NOMO-1 (cell line): ENCODE results near the gene JMY.

Experiments
- DNase-seq, 2 experiments: peaks; one replicate each; lab custom pipeline; 2025; ENCODE audit not compliant: unreplicated experiment in 2 of 2; lab: John Stamatoyannopoulos, UW

JMY gene

DNA sequence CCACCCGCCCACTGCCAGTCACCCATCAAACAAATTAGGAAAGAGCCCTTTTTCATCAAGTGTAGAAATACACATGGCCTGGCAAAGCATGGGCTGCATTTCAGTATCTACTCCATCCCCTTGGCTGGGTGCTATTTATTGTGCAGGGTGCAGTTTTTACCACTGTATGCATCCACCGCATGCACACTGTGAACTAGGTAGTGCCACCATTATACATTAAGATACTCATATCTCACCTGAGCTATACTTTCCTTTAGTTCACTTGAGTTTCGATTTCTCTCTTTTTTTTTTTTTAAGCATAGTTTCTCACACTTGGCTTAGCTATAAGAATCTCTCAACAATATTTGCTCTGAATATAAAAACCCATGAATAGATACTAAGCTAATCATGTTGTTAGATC, 49.4 kb downstream of the JMY start:
- no peak for DNase-seq

DNA sequence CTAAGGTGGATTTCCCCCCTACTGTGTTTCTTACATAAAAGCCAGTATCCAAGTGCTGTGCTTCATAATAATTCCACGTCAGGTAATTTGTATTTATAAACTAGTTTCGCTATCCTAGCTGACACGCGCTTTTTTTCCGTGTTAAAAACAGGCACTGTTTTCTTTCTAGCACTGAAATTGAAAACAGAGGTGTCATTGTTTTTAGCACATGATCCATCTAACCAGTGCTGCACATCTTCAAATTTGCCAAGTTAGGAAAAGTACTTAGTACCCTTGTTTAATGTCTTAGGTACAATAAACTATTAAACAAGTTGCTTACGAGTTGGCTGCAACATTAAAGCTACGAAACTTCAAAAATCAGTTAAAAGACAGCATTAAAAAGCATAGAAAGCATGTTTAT, 49.9 kb downstream of the JMY start:
- no peak for DNase-seq

DNA sequence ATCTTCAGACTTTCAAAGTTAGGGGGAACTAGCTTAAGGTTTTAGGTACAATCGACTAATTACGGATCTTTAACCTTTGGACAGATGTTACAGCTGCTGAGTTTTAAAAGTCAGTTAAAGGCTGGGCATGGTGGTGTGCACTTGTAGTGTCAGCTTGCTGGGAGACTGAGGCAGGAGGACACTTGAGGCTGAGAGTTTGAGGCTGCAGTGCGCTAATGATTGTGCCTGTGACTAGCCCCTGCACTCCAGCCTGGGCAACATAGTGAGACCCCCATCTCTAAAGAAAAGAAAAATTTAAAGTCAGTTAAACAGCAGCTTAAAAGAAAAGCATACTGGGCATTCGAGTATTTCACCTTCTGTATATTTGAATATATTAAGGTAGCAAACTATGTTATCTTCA, 51.4 kb downstream of the JMY start:
- DNase-seq, result no peak

DNA sequence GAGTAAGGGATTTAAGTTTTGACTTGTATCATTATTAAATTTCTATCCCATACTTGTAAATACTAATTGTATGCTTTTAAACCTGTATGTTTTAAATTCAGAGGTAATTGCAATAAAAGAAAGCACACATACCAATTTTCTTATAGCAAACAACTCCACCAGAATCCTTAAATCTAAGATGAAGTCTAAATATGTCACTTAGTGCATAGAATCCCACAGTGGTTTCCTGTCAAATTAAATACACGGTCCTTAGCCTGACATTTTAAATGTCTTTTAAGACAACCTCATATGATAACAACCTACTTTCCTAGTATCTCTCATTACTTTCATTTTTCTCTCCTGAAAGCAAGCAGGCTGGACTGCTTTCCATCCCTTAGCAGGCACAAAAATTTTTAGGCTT, 52.0 kb downstream of the JMY start:
- no peak for DNase-seq

DNA sequence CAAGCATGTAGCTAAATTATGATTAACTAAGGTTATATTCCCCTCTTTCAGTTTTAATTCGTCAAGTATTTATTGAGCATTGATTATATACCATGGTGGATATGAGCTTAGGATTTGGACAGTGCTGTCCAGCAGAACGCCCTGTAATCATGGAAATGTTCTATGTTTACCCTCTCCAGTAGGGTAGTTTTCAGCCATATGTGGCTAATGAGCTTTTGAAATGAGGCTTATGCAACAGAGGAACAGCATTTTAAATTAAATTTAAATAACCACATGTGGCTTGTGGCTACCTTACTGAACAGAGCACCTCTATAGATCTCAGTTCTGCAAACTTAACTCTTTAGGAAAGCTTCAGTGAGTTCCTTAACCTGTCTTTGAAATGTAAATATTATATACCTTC, 59.1 kb downstream of the JMY start:
- DNase-seq, result peak; percentile 37 to 89

DNA sequence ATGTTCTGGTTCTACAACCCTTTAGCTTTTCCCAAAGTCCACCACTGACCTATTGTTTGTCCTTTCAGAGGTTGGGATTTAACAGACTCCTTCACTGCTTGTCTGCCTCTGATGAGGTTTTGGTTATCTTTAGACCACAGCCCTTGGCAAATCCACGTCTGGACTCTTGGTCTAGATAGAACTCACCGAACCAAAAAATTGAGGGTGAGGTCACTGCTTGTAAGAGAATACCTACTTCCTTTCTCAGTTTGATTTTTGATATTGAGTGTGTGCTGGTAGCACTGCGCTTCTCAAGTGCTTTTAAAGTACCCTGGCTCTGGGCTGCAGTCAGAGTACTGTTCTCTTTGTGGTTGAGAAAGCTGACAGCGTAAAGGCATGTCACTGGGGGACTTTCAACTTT, 61.7 kb downstream of the JMY start:
- no peak for DNase-seq

DNA sequence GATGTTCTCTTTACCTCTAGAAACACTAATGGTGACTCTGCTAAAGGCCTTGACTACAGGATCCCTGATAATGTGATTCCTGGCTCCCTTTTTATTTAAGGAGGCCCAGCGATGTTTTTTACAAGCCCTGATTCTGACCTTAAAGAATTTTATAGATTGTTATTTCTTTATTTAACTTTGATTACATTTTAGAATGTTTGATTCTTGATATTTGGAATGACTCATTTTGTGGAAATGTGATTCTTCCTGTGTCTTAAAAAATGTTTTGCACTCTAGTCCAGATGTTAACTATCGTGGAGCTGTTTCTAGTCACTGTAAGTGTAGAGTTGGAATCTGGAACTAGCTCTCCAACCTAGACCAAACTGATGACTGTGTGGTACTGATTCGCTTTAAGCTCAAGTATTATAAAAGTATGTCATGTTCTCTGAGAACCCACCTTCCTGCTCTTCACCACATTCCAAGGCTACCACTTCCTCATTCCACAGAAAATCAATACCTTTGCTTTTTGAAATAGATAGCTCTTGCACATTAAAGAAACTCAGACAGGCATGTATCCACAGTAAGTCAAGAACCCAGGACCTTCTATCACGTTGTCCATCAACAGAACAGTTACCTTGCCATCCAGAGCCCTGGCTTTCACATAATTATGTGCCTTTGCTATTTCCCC, 65.2 kb downstream of the JMY start:
- no peak for DNase-seq

DNA sequence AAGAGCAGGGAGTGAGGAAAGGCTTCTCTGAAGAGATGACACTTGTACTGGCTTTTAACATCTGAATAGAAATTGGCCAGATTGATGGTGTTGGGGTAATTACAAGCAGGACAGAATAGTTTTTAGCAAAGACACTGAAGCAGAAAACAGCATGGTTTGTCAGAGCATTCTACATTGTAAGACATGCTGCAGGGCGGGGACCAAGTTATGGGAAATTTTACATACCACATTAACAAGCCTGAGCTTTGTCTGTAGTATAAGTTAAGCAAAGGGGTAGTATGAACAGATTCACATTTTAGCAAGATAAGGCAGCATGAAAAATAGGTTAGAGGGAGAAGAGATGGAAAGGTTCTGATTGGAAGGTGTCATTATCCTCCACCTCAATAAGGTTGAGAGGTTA, 66.5 kb downstream of the JMY start:
- no peak for DNase-seq

DNA sequence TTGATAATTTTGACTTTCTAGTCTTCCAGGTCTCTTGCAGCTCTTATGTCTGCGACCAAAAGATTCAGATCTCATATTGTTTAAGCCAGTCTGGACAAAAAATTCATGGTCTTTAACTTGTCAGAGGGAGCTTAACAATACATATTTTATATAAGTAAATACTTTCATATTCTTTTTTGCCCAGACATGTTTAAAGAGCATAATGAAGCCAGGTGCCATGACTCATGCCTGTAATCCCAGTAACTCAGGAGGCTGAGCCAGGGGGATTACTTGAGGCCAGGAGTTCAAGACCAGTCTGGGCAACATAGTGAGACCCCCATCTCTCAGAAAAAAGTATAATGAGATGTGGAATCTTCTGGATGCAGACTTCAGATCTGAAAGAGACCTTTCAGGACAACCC, 69.8 kb downstream of the JMY start:
- DNase-seq, result no peak

DNA sequence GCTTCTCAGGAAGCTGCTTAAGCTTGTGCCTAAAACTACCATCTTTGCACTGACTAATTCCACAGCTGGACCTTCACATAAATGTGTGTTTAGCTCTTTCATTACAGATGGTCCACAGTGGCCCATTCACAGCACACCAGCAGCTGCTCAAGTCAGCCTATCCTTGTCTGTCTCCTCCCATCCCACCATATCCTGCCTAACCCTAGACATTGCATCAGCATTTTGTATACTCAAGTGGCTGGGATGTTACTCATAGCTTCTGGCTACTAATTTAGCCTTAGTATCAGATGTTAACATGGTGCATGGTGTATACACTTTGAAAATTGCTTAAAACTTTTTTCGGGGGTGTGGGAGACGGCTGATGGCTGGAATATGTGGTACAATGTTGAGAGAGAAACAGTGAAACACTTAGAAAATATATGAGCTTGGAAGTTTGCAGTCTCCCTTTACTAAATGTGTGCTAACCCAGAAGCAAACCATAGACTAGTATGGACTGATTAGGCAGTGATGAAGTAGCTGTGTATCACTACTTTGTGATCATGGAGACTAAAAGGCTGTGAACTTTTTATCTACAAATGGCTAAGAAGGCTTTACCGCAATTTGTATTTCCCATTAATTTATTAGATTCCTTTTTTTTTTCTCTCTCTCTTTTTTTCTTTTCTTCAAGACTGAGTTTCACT, 83.1 kb downstream of the JMY start:
- DNase-seq, result no peak

DNA sequence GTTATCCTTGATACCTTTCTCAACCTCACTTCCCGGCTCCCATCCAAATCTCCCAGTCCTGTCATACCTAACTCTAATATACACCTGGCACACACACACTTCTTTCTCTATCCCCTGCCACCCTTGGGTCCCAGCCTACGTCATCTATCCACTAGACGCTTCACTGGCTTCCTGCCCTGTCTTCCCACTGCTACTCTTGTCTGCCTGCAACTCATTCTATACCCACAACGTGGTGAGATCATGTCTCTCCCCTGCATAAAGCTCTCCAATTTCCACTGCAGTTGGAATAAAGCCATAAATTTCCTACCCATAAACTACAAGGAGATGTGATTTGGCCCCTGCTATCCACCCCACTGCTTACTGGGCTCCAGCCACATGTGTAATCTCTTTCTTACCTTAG, 93.5 kb downstream of the JMY start:
- no peak for DNase-seq

DNA sequence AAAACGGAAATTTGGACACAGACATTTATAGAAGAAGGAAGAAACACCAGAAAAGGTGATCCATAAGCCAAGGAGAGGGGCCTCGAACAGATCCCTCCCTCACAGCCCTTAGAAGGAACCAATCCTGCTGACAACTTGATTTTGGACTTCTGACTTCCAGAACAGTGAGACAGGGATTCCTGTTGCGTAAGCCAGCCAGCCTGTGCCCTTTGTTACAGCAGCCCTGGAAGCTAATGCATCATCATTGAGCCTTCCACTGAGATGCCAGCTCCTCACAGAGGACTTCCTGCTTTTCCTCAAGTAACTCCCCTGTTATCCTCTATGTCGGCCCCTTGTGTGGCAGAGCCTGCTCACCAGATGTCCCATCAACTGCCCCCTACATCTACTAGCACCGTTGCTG, 94.1 kb downstream of the JMY start:
- DNase-seq, result no peak

DNA sequence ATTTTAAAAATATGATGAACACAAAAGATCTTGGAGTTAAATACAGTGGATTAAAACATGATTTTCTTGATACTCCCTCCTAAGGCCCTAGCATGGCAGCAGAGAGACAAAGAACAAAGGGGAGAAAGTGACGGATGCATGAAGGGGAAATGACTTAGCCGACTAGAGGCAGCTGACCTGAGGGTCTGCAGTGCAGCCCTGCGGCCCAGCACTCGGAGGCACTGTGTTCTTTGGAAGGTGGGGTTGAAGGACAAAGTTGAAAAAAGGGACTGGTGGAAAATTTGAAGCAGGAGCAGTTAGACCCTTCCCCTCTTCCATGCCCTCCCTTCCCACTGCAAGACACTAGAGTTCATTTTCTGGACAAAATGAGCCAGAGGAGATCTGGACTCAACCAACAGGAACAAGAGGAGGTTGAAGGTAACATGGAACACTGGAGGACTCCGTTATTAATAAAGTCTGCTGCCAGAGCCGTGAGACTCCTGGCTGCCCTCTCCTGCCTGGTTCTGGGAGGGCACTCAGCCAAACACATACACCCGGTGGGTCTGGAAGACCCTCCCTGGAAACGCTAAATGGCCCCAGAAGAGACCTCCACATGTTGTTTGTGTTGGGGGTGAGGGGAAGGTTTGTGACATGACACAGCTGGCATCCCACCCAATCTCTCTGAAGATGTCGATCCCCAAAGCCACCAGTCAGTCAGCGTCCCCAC, 98.1 kb downstream of the JMY start:
- DNase-seq, result no peak

DNA sequence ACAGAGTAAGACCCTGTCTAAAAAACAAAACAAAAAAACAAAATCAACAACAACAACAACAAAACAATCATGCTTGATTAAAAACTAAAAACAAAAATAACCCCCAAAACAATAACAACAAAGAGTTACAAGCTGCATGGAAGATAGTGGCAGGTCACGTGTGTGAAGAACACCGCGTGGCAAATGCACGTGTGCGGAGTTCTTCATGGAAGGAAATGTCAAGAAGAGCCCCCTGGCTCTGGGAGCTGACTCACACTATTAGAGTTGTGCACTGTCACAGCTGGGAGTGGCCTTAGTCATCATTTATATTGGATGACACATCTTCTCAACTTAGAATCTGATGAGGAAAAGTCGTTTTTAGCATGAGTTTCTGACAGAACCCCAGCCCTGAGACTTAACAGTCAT, 110.5 kb downstream of the JMY start:
- DNase-seq, result no peak

DNA sequence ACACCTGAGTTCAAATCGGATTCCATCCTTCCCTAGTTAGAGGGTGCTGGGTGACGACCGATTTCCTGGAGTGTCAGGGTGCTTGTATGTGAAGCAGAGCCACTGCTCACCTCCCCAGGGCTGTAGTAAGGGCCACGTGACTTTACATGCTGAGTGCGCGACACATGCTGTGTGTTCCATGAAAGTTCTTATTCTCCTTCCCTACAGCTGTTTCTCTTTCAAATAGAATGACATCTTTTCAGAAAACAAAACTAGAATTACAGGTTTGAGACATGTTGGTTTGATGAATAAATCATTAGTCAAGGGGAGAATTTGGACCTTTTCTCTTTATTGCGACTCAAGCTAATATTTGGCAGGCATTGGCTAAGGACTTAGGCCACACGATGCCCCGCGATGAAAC, 113.1 kb downstream of the JMY start:
- no peak for DNase-seq

DNA sequence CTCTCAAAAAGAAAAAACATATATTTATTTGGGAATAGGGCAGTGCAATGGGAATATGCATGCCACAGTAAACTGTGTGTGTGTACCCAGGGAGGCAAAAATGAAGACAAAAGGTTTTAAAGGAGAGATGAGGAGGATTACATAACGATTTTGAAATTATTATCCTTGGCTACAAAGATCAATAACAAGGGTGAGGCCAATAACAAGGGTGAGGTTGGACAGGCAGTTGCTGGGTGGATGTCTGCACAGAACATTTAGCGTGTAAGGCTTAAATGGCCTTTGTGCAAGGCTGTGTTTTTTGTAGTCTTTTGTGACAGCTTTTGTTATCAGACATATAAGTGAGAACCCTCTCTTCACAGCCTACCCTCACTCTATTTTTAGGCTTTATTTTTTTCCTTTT, 114.0 kb downstream of the JMY start:
- DNase-seq, result no peak

DNA sequence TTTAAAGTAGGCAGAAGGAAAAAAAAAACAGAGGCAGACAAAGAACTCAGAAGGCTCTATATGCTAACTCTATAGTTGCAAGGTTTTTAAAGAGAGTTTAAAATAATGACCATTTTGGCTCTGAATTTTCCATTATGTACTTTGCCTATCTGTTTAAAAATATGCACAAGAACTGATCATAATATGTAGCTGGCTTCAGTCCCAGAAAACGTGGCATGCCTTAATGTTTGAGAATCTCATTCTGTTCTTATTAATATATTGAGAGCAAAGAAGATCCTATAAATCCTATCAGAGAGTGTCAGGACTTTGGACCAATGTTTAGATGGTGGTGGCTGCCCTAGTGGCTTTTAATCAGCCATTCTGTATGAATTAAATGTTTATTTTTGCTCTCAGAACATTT, 121.5 kb downstream of the JMY start:
- DNase-seq, result no peak
